ENCODE measurements around the gene SPIRE1. TPM values are rescaled to one million over a fixed set of nuclear protein-coding genes. Genes with fewer than 3 reads are reported as not detected.
"Not testable (repeated sequence)": the region's sequence is repeated elsewhere in the genome, so short reads cannot be mapped to it uniquely, and the experiment has no call there.

Gene SPIRE1
- total RNA-seq, 1 donor: 27.7 TPM

- no peak for DNase-seq (ENCODE audit: low read depth)
- H3K4me3 ChIP-seq (ENCODE audit: low read depth, low read length): no peak overlapping the region
- no peak for TF ChIP-seq CTCF (IDR thresholded peaks at IDR 0.05; ENCODE audit: insufficient read depth, low read length)
Observed at GRCh38 chr18:12540751-12541150, 117.2 kb downstream of the SPIRE1 start.

- DNase-seq (ENCODE audit: low read depth): not testable (repeated sequence)
Observed at GRCh38 chr18:12539158-12539557, 118.7 kb downstream of the SPIRE1 start.

GRCh38 chr18:12534820-12535219, 123.1 kb downstream of the SPIRE1 start:
- H3K4me3 ChIP-seq (ENCODE audit: low read depth, low read length): no peak overlapping the region
- DNase-seq (ENCODE audit: low read depth): no peak
- TF ChIP-seq CTCF (IDR thresholded peaks at IDR 0.05; ENCODE audit: insufficient read depth, low read length): no peak

More at GRCh38 chr18:12539158-12539557, 118.7 kb downstream of the SPIRE1 start:
- H3K4me3 ChIP-seq (ENCODE audit: low read depth, low read length): not testable (repeated sequence)

GRCh38 chr18:12532661-12533060, 125.2 kb downstream of the SPIRE1 start:
- TF ChIP-seq CTCF (IDR thresholded peaks at IDR 0.05; ENCODE audit: insufficient read depth, low read length): no peak
- no peak for DNase-seq (ENCODE audit: low read depth)
- H3K4me3 ChIP-seq (ENCODE audit: low read depth, low read length): no peak overlapping the region

- no peak for TF ChIP-seq CTCF (IDR thresholded peaks at IDR 0.05; ENCODE audit: insufficient read depth, low read length)
- DNase-seq (ENCODE audit: low read depth): no peak
- H3K4me3 ChIP-seq (ENCODE audit: low read depth, low read length): no peak overlapping the region
Observed at GRCh38 chr18:12531749-12532148, 126.2 kb downstream of the SPIRE1 start.

- no peak overlapping the region for H3K4me3 ChIP-seq (ENCODE audit: low read depth, low read length)
- DNase-seq (ENCODE audit: low read depth): peak; percentile 19
- TF ChIP-seq CTCF (IDR thresholded peaks at IDR 0.05; ENCODE audit: insufficient read depth, low read length): no peak
Observed at GRCh38 chr18:12520442-12520992, 137.4 kb downstream of the SPIRE1 start.

- no peak for DNase-seq (ENCODE audit: low read depth)
- no peak overlapping the region for H3K4me3 ChIP-seq (ENCODE audit: low read depth, low read length)
- no peak for TF ChIP-seq CTCF (IDR thresholded peaks at IDR 0.05; ENCODE audit: insufficient read depth, low read length)
Observed at GRCh38 chr18:12518832-12519531, 138.9 kb downstream of the SPIRE1 start.
